ENCODE measurements around the gene SCN11A. TPM values are rescaled to one million over a fixed set of nuclear protein-coding genes. Genes with fewer than 3 reads are reported as not detected.
A peak's percentile ranks its signal among the peaks of the same experiment; 100 is the strongest.

Gene SCN11A
- total RNA-seq, 1 experiment from 2014 or later, result not detected

DNA sequence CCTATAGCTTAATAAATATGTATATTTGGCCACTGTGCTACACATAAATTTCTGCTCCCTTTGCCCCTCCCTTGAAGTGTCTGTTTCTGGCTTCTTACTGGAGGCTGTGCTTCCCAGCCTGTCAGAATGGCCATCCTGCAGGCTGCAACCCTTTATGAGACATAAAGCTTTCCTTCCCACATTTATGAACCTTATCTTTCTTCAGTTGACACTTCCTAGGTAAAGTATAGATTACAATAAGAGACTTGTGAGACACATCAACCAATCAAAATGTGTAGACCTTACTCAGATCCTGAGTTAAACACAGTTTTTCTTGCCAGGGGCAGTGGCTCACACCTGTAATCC lies 29.5 kb downstream of the SCN11A start:
- H3K27ac Mint-ChIP-seq (ENCODE audit: unreplicated experiment), result no peak overlapping the region
- Histone ChIP-seq H3K4me1 (peaks cover 10% of the 10 kb centered on the region), H3K27me3 (replicated peaks; ENCODE audit: control insufficient read depth, insufficient read depth, low read length) (no peaks in the 10 kb centered on the region), H3K4me3 (ENCODE audit: low read depth, low read length) (no peak overlapping the region), H3K9me3 (no peaks in the 10 kb centered on the region), H3K36me3 (ENCODE audit: control insufficient read depth, insufficient read depth, low read length) (no peaks in the 10 kb centered on the region)
- H3K4me3 Mint-ChIP-seq (ENCODE audit: unreplicated experiment), result no peak overlapping the region
- no peaks in the 10 kb centered on the region for H3K36me3 Mint-ChIP-seq (ENCODE audit: insufficient read depth, unreplicated experiment)
- BruUV-seq (replicated peaks), result no TSS peak
- DNase-seq, result no peak
- TF ChIP-seq, protein P1, sequence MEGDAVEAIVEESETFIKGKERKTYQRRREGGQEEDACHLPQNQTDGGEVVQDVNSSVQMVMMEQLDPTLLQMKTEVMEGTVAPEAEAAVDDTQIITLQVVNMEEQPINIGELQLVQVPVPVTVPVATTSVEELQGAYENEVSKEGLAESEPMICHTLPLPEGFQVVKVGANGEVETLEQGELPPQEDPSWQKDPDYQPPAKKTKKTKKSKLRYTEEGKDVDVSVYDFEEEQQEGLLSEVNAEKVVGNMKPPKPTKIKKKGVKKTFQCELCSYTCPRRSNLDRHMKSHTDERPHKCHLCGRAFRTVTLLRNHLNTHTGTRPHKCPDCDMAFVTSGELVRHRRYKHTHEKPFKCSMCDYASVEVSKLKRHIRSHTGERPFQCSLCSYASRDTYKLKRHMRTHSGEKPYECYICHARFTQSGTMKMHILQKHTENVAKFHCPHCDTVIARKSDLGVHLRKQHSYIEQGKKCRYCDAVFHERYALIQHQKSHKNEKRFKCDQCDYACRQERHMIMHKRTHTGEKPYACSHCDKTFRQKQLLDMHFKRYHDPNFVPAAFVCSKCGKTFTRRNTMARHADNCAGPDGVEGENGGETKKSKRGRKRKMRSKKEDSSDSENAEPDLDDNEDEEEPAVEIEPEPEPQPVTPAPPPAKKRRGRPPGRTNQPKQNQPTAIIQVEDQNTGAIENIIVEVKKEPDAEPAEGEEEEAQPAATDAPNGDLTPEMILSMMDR (IDR thresholded peaks at IDR 0.05; ENCODE audit: insufficient read depth in 1 of 2, low read depth in 1 of 2, low read length in 1 of 2, severe bottlenecking in 1 of 2, unreplicated experiment in 1 of 2), result no peak
- H3K9me3 Mint-ChIP-seq (ENCODE audit: unreplicated experiment), result no peaks in the 10 kb centered on the region
- peaks cover 3% of the 10 kb centered on the region for H3K27me3 Mint-ChIP-seq (ENCODE audit: insufficient read depth, unreplicated experiment)
- intact Hi-C loops (cut with micrococcal nuclease; ENCODE audit: unreplicated experiment), result no loop called here
- peaks cover 15% of the 10 kb centered on the region for H3K4me1 Mint-ChIP-seq (ENCODE audit: low read depth, unreplicated experiment)
- POLR2A ChIA-PET, result no interaction called here
- CTCF ChIA-PET, result no interaction called here

DNA sequence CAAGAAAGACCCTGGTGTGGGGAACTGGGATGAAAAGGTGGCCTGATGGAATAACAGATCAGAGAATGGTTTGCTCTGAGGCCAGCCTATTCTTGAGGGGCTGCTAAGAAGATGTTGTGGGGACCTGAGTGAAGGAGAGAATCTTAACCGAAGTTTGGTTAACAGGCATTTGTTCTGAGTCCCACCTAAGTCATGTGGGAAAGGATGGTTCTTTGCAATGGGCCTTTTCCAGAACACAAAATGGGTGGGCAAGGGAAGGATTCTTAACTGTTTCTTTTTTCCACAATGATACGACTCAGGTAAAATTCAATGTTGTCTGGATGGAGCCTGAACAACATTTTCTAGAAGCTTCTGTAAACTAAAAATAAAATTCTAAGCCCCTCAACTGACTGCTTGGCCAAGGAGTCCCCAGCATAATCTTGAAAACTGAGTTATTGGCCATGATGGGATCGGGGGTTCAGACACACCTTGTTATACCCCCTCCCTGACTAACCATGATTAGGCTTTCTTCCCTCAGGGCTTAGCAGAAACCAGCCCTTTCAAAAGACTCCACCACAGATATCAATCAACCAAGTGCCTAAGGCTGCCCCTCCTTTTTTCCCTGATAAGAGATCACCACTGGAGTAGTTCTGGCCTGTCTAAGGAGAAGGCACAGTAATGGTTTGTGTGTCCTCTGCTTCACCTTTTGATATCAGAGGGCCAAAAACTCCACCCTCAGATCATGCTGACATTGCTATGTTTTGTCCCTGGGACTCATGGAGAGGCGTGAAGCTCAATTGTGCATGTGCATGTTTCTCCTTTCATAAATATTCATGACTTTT lies 30.1 kb downstream of the SCN11A start:
- no peaks in the 10 kb centered on the region for H3K36me3 Mint-ChIP-seq (ENCODE audit: insufficient read depth, unreplicated experiment)
- H3K27ac Mint-ChIP-seq (ENCODE audit: unreplicated experiment), result no peak overlapping the region
- H3K4me3 Mint-ChIP-seq (ENCODE audit: unreplicated experiment), result no peak overlapping the region
- intact Hi-C loops (cut with micrococcal nuclease; ENCODE audit: unreplicated experiment), result loop anchor here (1.0 kb wide), 1 partner anchor 44 kb away; no protein-coding TSS in a partner anchor
- H3K4me1 ChIP-seq, result peaks cover 10% of the 10 kb centered on the region
- H3K36me3 ChIP-seq (ENCODE audit: control insufficient read depth, insufficient read depth, low read length), result no peaks in the 10 kb centered on the region
- no peaks in the 10 kb centered on the region for H3K9me3 ChIP-seq
- H3K4me3 ChIP-seq (ENCODE audit: low read depth, low read length), result no peak overlapping the region
- POLR2A ChIA-PET, result interaction anchor here (0.6 kb wide), 1 partner anchor 285 kb away, joined by 3 read pairs; no protein-coding TSS in a partner anchor
- TF ChIP-seq, protein P1 (IDR thresholded peaks at IDR 0.05; ENCODE audit: insufficient read depth in 1 of 2, low read depth in 1 of 2, low read length in 1 of 2, severe bottlenecking in 1 of 2, unreplicated experiment in 1 of 2), result no peak
- BruUV-seq (replicated peaks), result no TSS peak
- H3K27me3 Mint-ChIP-seq (ENCODE audit: insufficient read depth, unreplicated experiment), result peaks cover 3% of the 10 kb centered on the region
- H3K27me3 ChIP-seq (replicated peaks; ENCODE audit: control insufficient read depth, insufficient read depth, low read length), result no peaks in the 10 kb centered on the region
- H3K9me3 Mint-ChIP-seq (ENCODE audit: unreplicated experiment), result no peaks in the 10 kb centered on the region
- CTCF ChIA-PET, result no interaction called here
- peak; percentile 2 to 41 for DNase-seq
- peaks cover 15% of the 10 kb centered on the region for H3K4me1 Mint-ChIP-seq (ENCODE audit: low read depth, unreplicated experiment)

DNA sequence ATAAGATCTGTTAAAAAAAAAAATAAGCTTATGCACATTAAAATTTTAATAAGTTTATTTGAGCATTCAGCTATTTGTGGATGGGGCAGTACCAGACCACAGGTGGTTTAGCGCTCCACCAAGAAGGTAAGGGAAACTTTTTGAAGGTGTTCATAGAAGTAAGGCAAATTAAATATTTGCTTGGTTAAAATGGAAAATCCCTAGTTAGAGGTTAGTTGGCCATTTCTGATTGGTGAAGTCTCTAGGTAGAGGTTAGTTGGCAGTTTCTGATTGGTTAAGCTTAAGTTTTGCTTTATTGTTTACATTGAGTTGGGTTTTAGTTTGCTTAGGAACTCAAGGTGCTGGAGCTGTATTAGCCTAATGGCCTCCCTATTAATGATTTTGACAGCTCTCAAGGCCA lies 30.7 kb downstream of the SCN11A start:
- H3K36me3 Mint-ChIP-seq (ENCODE audit: insufficient read depth, unreplicated experiment), result no peaks in the 10 kb centered on the region
- no peak overlapping the region for H3K4me3 Mint-ChIP-seq (ENCODE audit: unreplicated experiment)
- Histone ChIP-seq H3K4me1 (peaks cover 10% of the 10 kb centered on the region), H3K4me3 (ENCODE audit: low read depth, low read length) (no peak overlapping the region), H3K9me3 (no peaks in the 10 kb centered on the region), H3K36me3 (ENCODE audit: control insufficient read depth, insufficient read depth, low read length) (no peaks in the 10 kb centered on the region), H3K27me3 (replicated peaks; ENCODE audit: control insufficient read depth, insufficient read depth, low read length) (no peaks in the 10 kb centered on the region)
- peaks cover 15% of the 10 kb centered on the region for H3K4me1 Mint-ChIP-seq (ENCODE audit: low read depth, unreplicated experiment)
- H3K9me3 Mint-ChIP-seq (ENCODE audit: unreplicated experiment), result no peaks in the 10 kb centered on the region
- peaks cover 3% of the 10 kb centered on the region for H3K27me3 Mint-ChIP-seq (ENCODE audit: insufficient read depth, unreplicated experiment)
- TF ChIP-seq, protein P1 (IDR thresholded peaks at IDR 0.05; ENCODE audit: insufficient read depth in 1 of 2, low read depth in 1 of 2, low read length in 1 of 2, severe bottlenecking in 1 of 2, unreplicated experiment in 1 of 2), result no peak
- intact Hi-C loops (cut with micrococcal nuclease; ENCODE audit: unreplicated experiment), result loop anchor here (1.0 kb wide), 1 partner anchor 44 kb away; no protein-coding TSS in a partner anchor
- ChIA-PET POLR2A (interaction anchor here (0.6 kb wide), 1 partner anchor 285 kb away, joined by 3 read pairs; no protein-coding TSS in a partner anchor), CTCF (no interaction called here)
- H3K27ac Mint-ChIP-seq (ENCODE audit: unreplicated experiment), result no peak overlapping the region
- no peak for DNase-seq
- BruUV-seq (replicated peaks), result no TSS peak
